ENCODE results near the gene MTOR.

DNA sequence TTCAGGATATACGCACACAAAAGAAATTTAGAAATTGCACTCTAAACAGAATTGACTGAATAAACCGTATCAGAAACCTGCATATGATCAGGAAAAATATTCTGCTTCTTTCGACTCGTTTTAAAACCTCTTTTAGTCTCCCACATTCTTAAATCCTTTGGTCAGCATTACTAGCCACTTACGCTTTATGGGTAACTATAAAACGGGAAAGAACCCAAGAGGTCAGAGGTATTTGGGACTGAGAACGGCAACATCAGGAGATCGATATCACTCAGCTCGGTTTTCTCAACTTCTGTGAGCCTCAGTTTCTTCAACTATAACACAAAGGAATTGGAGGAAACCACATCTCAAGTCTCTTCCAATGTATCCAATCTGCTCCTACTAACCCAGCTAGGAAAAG lies 109.6 kb downstream of the MTOR start:
- TF ChIP-seq BMI1 (IDR thresholded peaks at IDR 0.05; ENCODE audit: borderline replicate concordance), result no peak
- TF ChIP-seq MEF2A (IDR thresholded peaks at IDR 0.05; ENCODE audit: insufficient read depth, low read depth, low read length), result no peak
- no peak for TF ChIP-seq BRCA1 (IDR thresholded peaks at IDR 0.05; ENCODE audit: low read depth, low read length)
- no peak for TF ChIP-seq RAD21 (IDR thresholded peaks at IDR 0.05; ENCODE audit: insufficient read depth, low read depth, low read length)
